Left lung (tissue), 10 donors: Measurements from ENCODE around the gene MYL9. TPM values are rescaled to one million over a fixed set of nuclear protein-coding genes. Genes with fewer than 3 reads are reported as not detected.

Source experiments
- ATAC-seq: fragments of 200-7000 bp; cut with Tn5 transposase; one replicate; pipeline ENCODE4 v1.9.1; 2020; ENCODE audit warnings: moderate library complexity
- DNase-seq, 4 donors: peaks; one replicate each; pipeline ENCODE4 v3.0.0-alpha.2; 2013 to 2020
- H3K27ac ChIP-seq, 2 donors: fragments of 200-600 bp; sonication (generic) in 1 of 2; one replicate each; pipeline versions ENCODE4 v1.5.0 to v1.8.0; 2020 to 2021
- H3K27me3 ChIP-seq, 2 donors: fragments of 200-600 bp; sonication (generic) in 1 of 2; one replicate each; pipeline versions ENCODE4 v1.5.0 to v1.8.0; 2020 to 2021
- H3K36me3 ChIP-seq, 2 donors: fragments of 200-600 bp; sonication (generic) in 1 of 2; one replicate each; pipeline versions ENCODE4 v1.5.0 to v1.8.0; 2020 to 2021
- H3K4me1 ChIP-seq, 2 donors: fragments of 200-600 bp; one replicate each; pipeline ENCODE4 v1.8.0; 2021
- H3K4me3 ChIP-seq, 2 donors: fragments of 200-600 bp; sonication (generic) in 1 of 2; one replicate each; pipeline versions ENCODE4 v1.5.0 to v1.8.0; 2020 to 2021; ENCODE audit warnings: mild to moderate bottlenecking in 1 of 2
- H3K9me3 ChIP-seq, 2 donors: fragments of 200-600 bp; sonication (generic) in 1 of 2; one replicate each; pipeline versions ENCODE4 v1.5.0 to v1.8.0; 2020 to 2021
- intact Hi-C, 2 donors: fragments of 100-400 bp; cut with DNase I; formaldehyde crosslinking; loops; one replicate each; pipeline versions ENCODE4 v1.11.2 to v1.14.2; 2022
- polyA plus RNA-seq, 6 donors: library from polyadenylated mRNA; unstranded; fragments of 120-200 nt; gene quantifications; one replicate each; pipeline ENCODE4 v1.2.1, GENCODE V29; 2013; ENCODE audit not compliant: insufficient read length in 6 of 6
- total RNA-seq, 2 donors: library from RNA; stranded (reverse); fragmentation: NEBNext Ultra II Directional; extraction: Animal tissue kit (Norgen Biotek cat#: 25700); gene quantifications; one replicate each; pipeline ENCODE4 v1.2.1, GENCODE V29; 2021
- TF ChIP-seq, protein P1 (sequence below), 2 donors: fragments of 200-600 bp; sonication (generic) in 1 of 2; IDR thresholded peaks; one replicate each; pipeline versions ENCODE4 v1.5.0 to v1.8.0; 2021; ENCODE audit warnings: antibody characterized with exemption in 2 of 2
- donor health status: DM: no; HTN: yes; CAD: no.
- donor health status: DM: no; HTN: no; CAD: no.

The MYL9 gene
- total and polyA plus RNA-seq, 8 donors: 198 to 348 (median 278) TPM

DNA sequence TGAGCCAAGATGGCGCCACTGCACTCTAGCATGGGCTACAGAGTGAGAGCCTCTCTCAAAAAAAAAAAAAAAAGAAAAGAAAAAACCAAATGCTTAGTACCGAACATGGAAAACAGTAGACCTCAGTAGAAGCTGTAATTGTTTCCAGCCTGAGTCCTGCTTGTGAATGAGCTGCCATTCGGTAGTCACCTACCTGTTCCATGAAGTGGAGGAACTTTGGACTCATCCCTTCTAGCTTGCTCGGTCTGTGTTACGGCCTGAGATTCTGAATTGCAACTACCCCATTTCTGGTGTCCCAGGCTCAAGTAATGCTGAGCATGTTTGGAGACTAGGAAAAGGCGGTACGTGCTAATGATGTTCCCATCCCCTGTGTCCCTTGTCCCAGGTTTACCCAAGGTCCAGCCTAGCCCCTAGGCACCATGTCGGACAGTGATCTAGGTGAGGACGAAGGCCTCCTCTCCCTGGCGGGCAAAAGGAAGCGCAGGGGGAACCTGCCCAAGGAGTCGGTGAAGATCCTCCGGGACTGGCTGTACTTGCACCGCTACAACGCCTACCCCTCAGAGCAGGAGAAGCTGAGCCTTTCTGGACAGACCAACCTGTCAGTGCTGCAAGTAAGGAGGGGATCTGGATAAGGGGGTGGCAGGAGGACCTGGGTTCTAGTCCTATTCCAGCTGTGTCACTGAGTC lies 37.2 kb downstream of the MYL9 start:
- peaks cover 0 to 45% of the 10 kb centered on the region in 2 donors for H3K36me3 ChIP-seq
- TF ChIP-seq, protein P1, sequence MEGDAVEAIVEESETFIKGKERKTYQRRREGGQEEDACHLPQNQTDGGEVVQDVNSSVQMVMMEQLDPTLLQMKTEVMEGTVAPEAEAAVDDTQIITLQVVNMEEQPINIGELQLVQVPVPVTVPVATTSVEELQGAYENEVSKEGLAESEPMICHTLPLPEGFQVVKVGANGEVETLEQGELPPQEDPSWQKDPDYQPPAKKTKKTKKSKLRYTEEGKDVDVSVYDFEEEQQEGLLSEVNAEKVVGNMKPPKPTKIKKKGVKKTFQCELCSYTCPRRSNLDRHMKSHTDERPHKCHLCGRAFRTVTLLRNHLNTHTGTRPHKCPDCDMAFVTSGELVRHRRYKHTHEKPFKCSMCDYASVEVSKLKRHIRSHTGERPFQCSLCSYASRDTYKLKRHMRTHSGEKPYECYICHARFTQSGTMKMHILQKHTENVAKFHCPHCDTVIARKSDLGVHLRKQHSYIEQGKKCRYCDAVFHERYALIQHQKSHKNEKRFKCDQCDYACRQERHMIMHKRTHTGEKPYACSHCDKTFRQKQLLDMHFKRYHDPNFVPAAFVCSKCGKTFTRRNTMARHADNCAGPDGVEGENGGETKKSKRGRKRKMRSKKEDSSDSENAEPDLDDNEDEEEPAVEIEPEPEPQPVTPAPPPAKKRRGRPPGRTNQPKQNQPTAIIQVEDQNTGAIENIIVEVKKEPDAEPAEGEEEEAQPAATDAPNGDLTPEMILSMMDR (IDR thresholded peaks at IDR 0.05): no peak
- ATAC-seq (no peak), DNase-seq (no peak)
- H3K27me3 ChIP-seq: peaks cover 0 to 9% of the 10 kb centered on the region in 2 donors
- no peak overlapping the region for H3K27ac ChIP-seq
- H3K9me3 ChIP-seq: no peaks in the 10 kb centered on the region
- no peak overlapping the region for H3K4me3 ChIP-seq
- peaks cover 0 to 14% of the 10 kb centered on the region in 2 donors for H3K4me1 ChIP-seq
- intact Hi-C loops: no loop called here

- intact Hi-C loops: no loop called here
- peaks cover 0 to 7% of the 10 kb centered on the region in 2 donors for H3K4me1 ChIP-seq
- peaks cover 0 to 45% of the 10 kb centered on the region in 2 donors for H3K36me3 ChIP-seq
- no peaks in the 10 kb centered on the region for H3K27me3 ChIP-seq
- no peak overlapping the region for H3K27ac ChIP-seq
- ATAC-seq (no peak), DNase-seq (no peak)
- H3K4me3 ChIP-seq: no peak overlapping the region
- H3K9me3 ChIP-seq: no peaks in the 10 kb centered on the region
- TF ChIP-seq, protein P1 (IDR thresholded peaks at IDR 0.05): no peak
Observed at GRCh38 chr20:36579996-36580545, 38.8 kb downstream of the MYL9 start.

- no peak for DNase-seq
- Histone ChIP-seq H3K4me1 (no peaks in the 10 kb centered on the region), H3K27ac (no peak overlapping the region), H3K4me3 (no peak overlapping the region), H3K36me3 (peaks cover 0 to 45% of the 10 kb centered on the region in 2 donors), H3K27me3 (no peaks in the 10 kb centered on the region), H3K9me3 (no peaks in the 10 kb centered on the region)
- TF ChIP-seq, protein P1 (IDR thresholded peaks at IDR 0.05): no peak
- no peak for ATAC-seq
- intact Hi-C loops: no loop called here
Observed at GRCh38 chr20:36582322-36582721, 41.0 kb downstream of the MYL9 start.

- intact Hi-C loops: no loop called here
- no peak overlapping the region for H3K4me3 ChIP-seq
- DNase-seq: no peak
- no peaks in the 10 kb centered on the region for H3K27me3 ChIP-seq
- H3K36me3 ChIP-seq: peaks cover 0 to 45% of the 10 kb centered on the region in 2 donors
- no peak overlapping the region for H3K27ac ChIP-seq
- ATAC-seq: no peak
- TF ChIP-seq, protein P1 (IDR thresholded peaks at IDR 0.05): no peak
- no peaks in the 10 kb centered on the region for H3K9me3 ChIP-seq
- H3K4me1 ChIP-seq: no peaks in the 10 kb centered on the region
Observed at GRCh38 chr20:36582821-36583220, 41.5 kb downstream of the MYL9 start.

- no peak for DNase-seq
- Histone ChIP-seq H3K4me3 (no peak overlapping the region), H3K27ac (no peak overlapping the region), H3K36me3 (peaks cover 0 to 40% of the 10 kb centered on the region in 2 donors), H3K27me3 (no peaks in the 10 kb centered on the region), H3K9me3 (no peaks in the 10 kb centered on the region), H3K4me1 (peaks cover 0 to 9% of the 10 kb centered on the region in 2 donors)
- intact Hi-C loops: no loop called here
- TF ChIP-seq, protein P1 (IDR thresholded peaks at IDR 0.05): no peak
- ATAC-seq: peak; percentile 75
Observed at GRCh38 chr20:36584018-36584481, 42.7 kb downstream of the MYL9 start.
